Esophagus muscularis mucosa (tissue), 4 donors: Measurements from ENCODE around the gene ARMC2. TPM values are rescaled to one million over a fixed set of nuclear protein-coding genes. Genes with fewer than 3 reads are reported as not detected.
"Not testable (repeated sequence)": the region's sequence is repeated elsewhere in the genome, so short reads cannot be mapped to it uniquely, and the experiment has no call there.

ENCODE experiments used
- DNase-seq: peaks from one replicate; pipeline ENCODE4 v3.0.0-alpha.2; 2017; ENCODE audit errors: extremely low spot score
- H3K27ac ChIP-seq, 4 donors: fragments of 200-600 bp; sonication (generic); replicated peaks in 1 of 4; 1 replicate in 3 of 4; 2 replicates in 1 of 4; pipeline ENCODE4 v1.5.1; 2016 to 2019; ENCODE audit warnings: mild to moderate bottlenecking in 1 of 4
- H3K27me3 ChIP-seq, 4 donors: fragments of 200-600 bp; sonication (generic); one replicate each; pipeline versions ENCODE4 v1.5.1 to v1.6.0; 2016 to 2019
- H3K36me3 ChIP-seq, 4 donors: fragments of 200-600 bp; sonication (generic); one replicate each; pipeline ENCODE4 v1.5.1; 2016 to 2019
- H3K4me1 ChIP-seq, 4 donors: fragments of 200-600 bp; sonication (generic); one replicate each; pipeline ENCODE4 v1.5.1; 2016 to 2019
- H3K4me3 ChIP-seq, 4 donors: fragments of 200-600 bp; sonication (generic); 1 replicate in 2 of 4; 2 replicates in 2 of 4; pipeline ENCODE4 v1.5.1; 2016 to 2019; ENCODE audit warnings: mild to moderate bottlenecking in 4 of 4, moderate library complexity in 1 of 4
- H3K9me3 ChIP-seq, 4 donors: fragments of 200-600 bp; sonication (generic); 1 replicate in 3 of 4; 2 replicates in 1 of 4; pipeline ENCODE4 v1.5.1; 2016 to 2019
- CTCF ChIP-seq, 3 experiments: fragments of 200-600 bp in 2 of 3; fragments of 450-650 bp in 1 of 3; sonication (generic) in 2 of 3; IDR thresholded peaks; one replicate each; pipeline ENCODE4 v1.5.1; 2017 to 2019; ENCODE audit warnings: antibody characterized with exemption in 3 of 3, mild to moderate bottlenecking in 2 of 3, moderate library complexity in 1 of 3
- EP300 ChIP-seq: sonication (generic); formaldehyde crosslinking; IDR thresholded peaks from one replicate; pipeline ENCODE4 v1.6.1; 2017; ENCODE audit warnings: antibody characterized with exemption
- POLR2A ChIP-seq: fragments of 450-650 bp; IDR thresholded peaks from one replicate; pipeline ENCODE4 v1.6.1; 2017; ENCODE audit warnings: antibody characterized with exemption, moderate library complexity, mild to moderate bottlenecking, low read depth
- POLR2AphosphoS5 ChIP-seq, 2 donors: sonication (generic); formaldehyde crosslinking; IDR thresholded peaks; one replicate each; pipeline ENCODE4 v1.6.1; 2017; ENCODE audit warnings: antibody characterized with exemption in 2 of 2
- WGBS: methylation state at CpG from one replicate; pipeline ENCODE4 v1.1.5; 2018; 5-methylcytosine and 5-hydroxymethylcytosine counted together
- intact Hi-C: fragments of 100-400 bp; cut with DNase I; formaldehyde crosslinking; loops from one replicate; pipeline ENCODE4 v1.15.1; 2023
- total RNA-seq, 4 donors: library from RNA; depleted of rRNA; stranded (reverse); fragments of >200 nt; gene quantifications; one replicate each; pipeline versions ENCODE4 v1.1.0 to v1.2.1, GENCODE V29; 2016

ARMC2 gene
- total RNA-seq, 4 donors from 2014 or later = 2.1 to 5.1 (median 3.2) TPM

- TF ChIP-seq EP300 (no peak), POLR2AphosphoS5 (IDR thresholded peaks at IDR 0.05) (no peak), CTCF (IDR thresholded peaks at IDR 0.05) (no peak), POLR2A (no peak)
- Histone ChIP-seq H3K9me3 (no peaks in the 10 kb centered on the region), H3K4me1 (peaks cover 0 to 21% (median 10%) of the 10 kb centered on the region in 4 donors), H3K36me3 (no peaks in the 10 kb centered on the region), H3K27me3 (no peaks in the 10 kb centered on the region), H3K4me3 (no peak overlapping the region), H3K27ac (no peak overlapping the region)
- intact Hi-C loops = no loop called here
- WGBS = 83% methylated on average over 4 of the region's 4 CpGs
- DNase-seq = no peak
Measured at GRCh38 chr6:108806665-108807064, 41.6 kb upstream of the ARMC2 start.

- intact Hi-C loops = no loop called here
- Histone ChIP-seq H3K4me1 (peaks cover 0 to 21% (median 10%) of the 10 kb centered on the region in 4 donors), H3K36me3 (no peaks in the 10 kb centered on the region), H3K9me3 (no peaks in the 10 kb centered on the region), H3K27ac (no peak overlapping the region), H3K4me3 (no peak overlapping the region), H3K27me3 (no peaks in the 10 kb centered on the region)
- 47% methylated on average over 3 of the region's 3 CpGs for WGBS
- no peak for TF ChIP-seq CTCF (IDR thresholded peaks at IDR 0.05)
- TF ChIP-seq POLR2AphosphoS5 (IDR thresholded peaks at IDR 0.05) = no peak
- TF ChIP-seq EP300 = no peak
- TF ChIP-seq POLR2A = no peak
- no peak for DNase-seq
Measured at GRCh38 chr6:108807928-108808327, 40.3 kb upstream of the ARMC2 start.

GRCh38 chr6:108809211-108809610 is 39.0 kb upstream of the ARMC2 start:
- DNase-seq = no peak
- Histone ChIP-seq H3K4me1 (peaks cover 0 to 21% (median 10%) of the 10 kb centered on the region in 4 donors), H3K36me3 (no peaks in the 10 kb centered on the region), H3K27ac (no peak overlapping the region), H3K27me3 (no peaks in the 10 kb centered on the region), H3K4me3 (no peak overlapping the region), H3K9me3 (no peaks in the 10 kb centered on the region)
- TF ChIP-seq CTCF (IDR thresholded peaks at IDR 0.05) (no peak), POLR2AphosphoS5 (IDR thresholded peaks at IDR 0.05) (no peak), POLR2A (no peak), EP300 (no peak)
- WGBS = 91% methylated on average over 2 of the region's 2 CpGs
- intact Hi-C loops = no loop called here

- no peaks in the 10 kb centered on the region for H3K9me3 ChIP-seq
- H3K4me1 ChIP-seq = peaks cover 0 to 21% (median 10%) of the 10 kb centered on the region in 4 donors
- H3K4me3 ChIP-seq = no peak overlapping the region
- no peaks in the 10 kb centered on the region for H3K27me3 ChIP-seq
- DNase-seq = no peak
- WGBS = 85% methylated on average over 1 of the region's 1 CpG
- no peak overlapping the region for H3K27ac ChIP-seq
- intact Hi-C loops = no loop called here
- TF ChIP-seq EP300 (no peak), POLR2AphosphoS5 (IDR thresholded peaks at IDR 0.05) (no peak), POLR2A (no peak), CTCF (IDR thresholded peaks at IDR 0.05) (no peak)
- no peaks in the 10 kb centered on the region for H3K36me3 ChIP-seq
Measured at GRCh38 chr6:108810057-108810643, 38.1 kb upstream of the ARMC2 start.

GRCh38 chr6:108811490-108811889 is 36.7 kb upstream of the ARMC2 start:
- DNase-seq = no peak

GRCh38 chr6:108813218-108813617 is 35.0 kb upstream of the ARMC2 start:
- intact Hi-C loops, H3K36me3 ChIP-seq, H3K4me1 ChIP-seq, H3K27me3 ChIP-seq, H3K4me3 ChIP-seq, DNase-seq, H3K27ac ChIP-seq, H3K9me3 ChIP-seq: not testable (repeated sequence)
- 52% methylated on average over 3 of the region's 3 CpGs for whole genome bisulfite sequencing

More at GRCh38 chr6:108811490-108811889, 36.7 kb upstream of the ARMC2 start:
- Histone ChIP-seq H3K9me3 (no peaks in the 10 kb centered on the region), H3K36me3 (no peaks in the 10 kb centered on the region), H3K27me3 (no peaks in the 10 kb centered on the region), H3K4me3 (no peak overlapping the region), H3K27ac (no peak overlapping the region), H3K4me1 (peaks cover 0 to 12% (median 7%) of the 10 kb centered on the region in 4 donors)
- 97% methylated on average over 5 of the region's 7 CpGs for WGBS
- TF ChIP-seq CTCF (IDR thresholded peaks at IDR 0.05) = no peak
- TF ChIP-seq POLR2AphosphoS5 (IDR thresholded peaks at IDR 0.05) = no peak
- no peak for TF ChIP-seq EP300
- TF ChIP-seq POLR2A = no peak
- intact Hi-C loops = no loop called here

GRCh38 chr6:108817276-108817675 is 30.9 kb upstream of the ARMC2 start:
- H3K27ac ChIP-seq, H3K4me1 ChIP-seq, H3K27me3 ChIP-seq, DNase-seq, intact Hi-C loops, H3K9me3 ChIP-seq, H3K4me3 ChIP-seq, H3K36me3 ChIP-seq: not testable (repeated sequence)
- WGBS = 78% methylated on average over 7 of the region's 7 CpGs
